Spleen (tissue), 11 donors: Measurements from ENCODE around the gene ADA. TPM values are rescaled to one million over a fixed set of nuclear protein-coding genes. Genes with fewer than 3 reads are reported as not detected.

Experiments used
- DNase-seq: peaks from one replicate; pipeline ENCODE4 v3.0.0-alpha.2; 2020
- H3K27ac ChIP-seq, 8 donors: fragments of 200-600 bp; sonication (generic) in 7 of 8; 1 replicate in 4 of 8; 2 replicates in 4 of 8; pipeline versions ENCODE4 v1.5.0 to v1.8.0; 2016 to 2021; ENCODE audit warnings: inconsistent platforms in 4 of 8, mild to moderate bottlenecking in 4 of 8, moderate library complexity in 1 of 8
- H3K27me3 ChIP-seq, 7 donors: fragments of 200-600 bp; sonication (generic) in 6 of 7; replicated peaks in 1 of 7; 1 replicate in 4 of 7; 2 replicates in 3 of 7; pipeline versions ENCODE4 v1.5.0 to v1.8.0; 2016 to 2021; ENCODE audit warnings: inconsistent platforms in 3 of 7, mild to moderate bottlenecking in 1 of 7
- H3K36me3 ChIP-seq, 6 donors: fragments of 200-600 bp; sonication (generic) in 5 of 6; 1 replicate in 4 of 6; 2 replicates in 2 of 6; pipeline versions ENCODE4 v1.5.0 to v1.8.0; 2016 to 2021; ENCODE audit warnings: inconsistent platforms in 2 of 6
- H3K4me1 ChIP-seq, 6 donors: fragments of 200-600 bp; sonication (generic) in 5 of 6; 1 replicate in 3 of 6; 2 replicates in 3 of 6; pipeline versions ENCODE4 v1.5.0 to v1.8.0; 2016 to 2021; ENCODE audit warnings: inconsistent platforms in 3 of 6
- H3K4me3 ChIP-seq, 8 donors: fragments of 200-600 bp; sonication (generic) in 7 of 8; 1 replicate in 4 of 8; 2 replicates in 4 of 8; pipeline versions ENCODE4 v1.5.0 to v1.8.0; 2016 to 2021; ENCODE audit warnings: inconsistent platforms in 4 of 8, mild to moderate bottlenecking in 4 of 8, moderate library complexity in 2 of 8
- H3K9me3 ChIP-seq, 8 donors: fragments of 200-600 bp; sonication (generic) in 7 of 8; 1 replicate in 4 of 8; 2 replicates in 4 of 8; pipeline versions ENCODE4 v1.5.0 to v1.8.0; 2016 to 2021; ENCODE audit warnings: inconsistent platforms in 4 of 8
- CTCF ChIP-seq, 11 experiments: fragments of 200-600 bp in 7 of 11; fragments of 450-650 bp in 4 of 11; sonication (generic) in 4 of 11; IDR thresholded peaks in 8 of 11; conservative IDR thresholded peaks in 3 of 11; 1 replicate in 7 of 11; 2 replicates in 4 of 11; pipeline versions ENCODE4 v1.4.0 to v1.8.0; 2016 to 2021; ENCODE audit warnings: antibody characterized with exemption in 11 of 11, inconsistent platforms in 4 of 11, mild to moderate bottlenecking in 1 of 11
- POLR2A ChIP-seq, 3 donors: fragments of 450-650 bp; IDR thresholded peaks; one replicate each; pipeline ENCODE4 v1.5.1; 2017; ENCODE audit warnings: antibody characterized with exemption in 3 of 3, mild to moderate bottlenecking in 1 of 3
- POLR2AphosphoS5 ChIP-seq, 3 donors: sonication (generic); formaldehyde crosslinking; IDR thresholded peaks; one replicate each; pipeline ENCODE4 v1.5.1; 2017; ENCODE audit warnings: antibody characterized with exemption in 3 of 3
- WGBS, 5 donors: extraction: QIAGEN DNeasy Blood & Tissue Kit in 3 of 5; methylation state at CpG; one replicate each; pipeline versions ENCODE4 v1.1.5 to v1.1.7; 2013 to 2018; 5-methylcytosine and 5-hydroxymethylcytosine counted together
- intact Hi-C: fragments of 100-400 bp; cut with DNase I; formaldehyde crosslinking; loops from one replicate; pipeline ENCODE4 v1.15.0; 2023; ENCODE audit warnings: low total_unique reads
- polyA plus RNA-seq, 3 donors: library from polyadenylated mRNA; stranded (reverse); fragments of 200-250 nt; gene quantifications; one replicate each; pipeline ENCODE4 v1.2.1, GENCODE V29; 2013
- total RNA-seq, 7 donors: library from RNA; depleted of rRNA in 3 of 7; stranded (reverse); fragments of >200 nt in 3 of 7; fragmentation: NEBNext Ultra II Directional in 4 of 7; extraction: Animal tissue kit (Norgen Biotek cat#: 25700) in 4 of 7; gene quantifications; one replicate each; pipeline versions ENCODE4 v1.1.0 to v1.2.1, GENCODE V29; 2016 to 2021
- donor health status: healthy with polysubstance abuse.
- donor health status: DM: no; HTN: no; CAD: no; lungs with moderate emphysema.
- donor health status: DM: no; HTN: no; CAD: no.
- donor health status: Bipolar disorder and iron deficiency.
- donor health status: healthy.
- donor health status: DM: no; HTN: no; CAD: no.
- donor health status: DM: yes; HTN: yes; CAD: no.

ADA gene
- total and polyA plus RNA-seq, 10 donors, result 14.8 to 30.4 (median 22.5) TPM

GRCh38 chr20:44576297-44576696 is 75.2 kb downstream of the ADA start:
- intact Hi-C loops, result no loop called here
- TF ChIP-seq POLR2AphosphoS5 (IDR thresholded peaks at IDR 0.05) (no peak), CTCF (IDR thresholded peaks at IDR 0.05 in 8 of 11, conservative IDR thresholded peaks at IDR 0.05 in 3 of 11) (peak; percentile 15 to 64 (median 52))
- 8 to 17% (median 11%) methylated on average over 3 of the region's 3 CpGs for WGBS, 5 donors

GRCh38 chr20:44574372-44574771 is 77.1 kb downstream of the ADA start:
- peak overlapping the region in 2 of 8 donors; percentile 75 to 76 for H3K27ac ChIP-seq

More at GRCh38 chr20:44576297-44576696, 75.2 kb downstream of the ADA start:
- Histone ChIP-seq H3K9me3 (no peaks in the 10 kb centered on the region), H3K27ac (peak overlapping the region in 7 of 8 donors; percentile 3 to 75 (median 68)), H3K27me3 (no peaks in the 10 kb centered on the region), H3K4me1 (peaks cover 11 to 69% (median 40%) of the 10 kb centered on the region in 6 donors), H3K36me3 (no peaks in the 10 kb centered on the region), H3K4me3 (peak overlapping the region in 1 of 8 donors; percentile 6)
- DNase-seq, result no peak

GRCh38 chr20:44573501-44573869 is 78.0 kb downstream of the ADA start:
- 81 to 95% (median 86%) methylated on average over 2 of the region's 2 CpGs for WGBS, 5 donors
- no peaks in the 10 kb centered on the region for H3K9me3 ChIP-seq
- peaks cover 7 to 46% (median 20%) of the 10 kb centered on the region in 6 donors for H3K4me1 ChIP-seq
- DNase-seq, result no peak
- no peaks in the 10 kb centered on the region for H3K36me3 ChIP-seq
- peak overlapping the region in 7 of 8 donors; percentile 41 to 76 (median 71) for H3K27ac ChIP-seq
- H3K27me3 ChIP-seq, result no peaks in the 10 kb centered on the region
- no peak overlapping the region for H3K4me3 ChIP-seq
- TF ChIP-seq POLR2A (IDR thresholded peaks at IDR 0.05) (no peak), CTCF (IDR thresholded peaks at IDR 0.05 in 8 of 11, conservative IDR thresholded peaks at IDR 0.05 in 3 of 11) (no peak), POLR2AphosphoS5 (IDR thresholded peaks at IDR 0.05) (no peak)
- intact Hi-C loops, result no loop called here

More at GRCh38 chr20:44574372-44574771, 77.1 kb downstream of the ADA start:
- H3K4me1 ChIP-seq, result peaks cover 7 to 50% (median 21%) of the 10 kb centered on the region in 6 donors
- no peak for TF ChIP-seq CTCF (IDR thresholded peaks at IDR 0.05 in 8 of 11, conservative IDR thresholded peaks at IDR 0.05 in 3 of 11)
- TF ChIP-seq POLR2A (IDR thresholded peaks at IDR 0.05), result no peak
- TF ChIP-seq POLR2AphosphoS5 (IDR thresholded peaks at IDR 0.05), result no peak
- intact Hi-C loops, result no loop called here
- H3K9me3 ChIP-seq, result no peaks in the 10 kb centered on the region
- no peak for DNase-seq
- 89 to 100% (median 94%) methylated on average over 4 of the region's 4 CpGs for WGBS, 5 donors
- no peaks in the 10 kb centered on the region for H3K36me3 ChIP-seq
- H3K4me3 ChIP-seq, result no peak overlapping the region
- no peaks in the 10 kb centered on the region for H3K27me3 ChIP-seq

GRCh38 chr20:44572551-44573500 is 78.7 kb downstream of the ADA start:
- no peak for DNase-seq
- Histone ChIP-seq H3K27ac (peak overlapping the region in 7 of 8 donors; percentile 58 to 76 (median 71)), H3K27me3 (no peaks in the 10 kb centered on the region), H3K4me3 (no peak overlapping the region), H3K36me3 (no peaks in the 10 kb centered on the region), H3K4me1 (peaks cover 7 to 46% (median 20%) of the 10 kb centered on the region in 6 donors), H3K9me3 (no peaks in the 10 kb centered on the region)
- TF ChIP-seq CTCF (IDR thresholded peaks at IDR 0.05 in 8 of 11, conservative IDR thresholded peaks at IDR 0.05 in 3 of 11) (no peak), POLR2A (IDR thresholded peaks at IDR 0.05) (no peak), POLR2AphosphoS5 (IDR thresholded peaks at IDR 0.05) (no peak)
- 52 to 68% (median 57%) methylated on average over 6 of the region's 6 CpGs for WGBS, 5 donors
- intact Hi-C loops, result no loop called here
